Neural progenitor cell (in vitro differentiated cells): ENCODE results near the gene DET1. TPM values are rescaled to one million over a fixed set of nuclear protein-coding genes. Genes with fewer than 3 reads are reported as not detected.

Source experiments
- DNase-seq: peaks from one replicate; pipeline ENCODE4 v3.0.0-alpha.2; 2016; ENCODE audit warnings: low spot score
- H2AFZ ChIP-seq: fragments of 200-600 bp; sonication (generic); replicated peaks from 2 replicates; pipeline ENCODE4 v1.6.1; 2016; ENCODE audit warnings: antibody characterized with exemption
- H3F3A ChIP-seq: fragments of 200-600 bp; sonication (generic); 2 replicates; pipeline ENCODE4 v1.6.1; 2016; ENCODE audit warnings: antibody characterized with exemption, low read depth
- H3K27ac ChIP-seq: fragments of 200-600 bp; sonication (generic); 2 replicates; pipeline ENCODE4 v1.5.1; 2016; ENCODE audit warnings: mild to moderate bottlenecking
- H3K27me3 ChIP-seq: fragments of 200-600 bp; sonication (generic); 2 replicates; pipeline ENCODE4 v1.6.1; 2016; ENCODE audit warnings: mild to moderate bottlenecking, moderate library complexity
- H3K36me3 ChIP-seq: fragments of 200-600 bp; sonication (generic); 2 replicates; pipeline ENCODE4 v1.5.1; 2016
- H3K4me1 ChIP-seq: fragments of 200-600 bp; sonication (generic); 2 replicates; pipeline ENCODE4 v1.6.1; 2016; ENCODE audit warnings: mixed run types
- H3K4me2 ChIP-seq: fragments of 200-600 bp; sonication (generic); 2 replicates; pipeline ENCODE4 v1.6.1; 2016
- H3K4me3 ChIP-seq: fragments of 200-600 bp; sonication (generic); 2 replicates; pipeline ENCODE4 v1.5.1; 2016
- H3K79me2 ChIP-seq: fragments of 200-600 bp; sonication (generic); 2 replicates; pipeline ENCODE4 v1.6.1; 2016; ENCODE audit warnings: low read depth
- H3K9ac ChIP-seq: fragments of 200-600 bp; sonication (generic); 2 replicates; pipeline ENCODE4 v1.6.1; 2016
- H3K9me3 ChIP-seq: fragments of 200-600 bp; sonication (generic); 2 replicates; pipeline ENCODE4 v1.5.1; 2016; ENCODE audit warnings: low read depth
- H4K20me1 ChIP-seq: fragments of 200-600 bp; sonication (generic); 2 replicates; pipeline ENCODE4 v1.6.1; 2016; ENCODE audit warnings: low read depth
- H3K27ac Mint-ChIP-seq: 3 replicates; pipeline ENCODE4 v1.8.0; 2021; ENCODE audit warnings: mixed read lengths
- H3K27me3 Mint-ChIP-seq: 2 replicates; pipeline ENCODE4 v1.8.0; 2022; ENCODE audit warnings: low read depth, mild to moderate bottlenecking, inconsistent platforms, moderate library complexity, mixed read lengths; ENCODE audit not compliant: insufficient read depth
- H3K36me3 Mint-ChIP-seq: 3 replicates; pipeline ENCODE4 v1.8.0; 2021; ENCODE audit warnings: mixed read lengths
- H3K4me1 Mint-ChIP-seq: 3 replicates; pipeline ENCODE4 v1.8.0; 2021; ENCODE audit warnings: mixed read lengths
- H3K4me3 Mint-ChIP-seq: 3 replicates; pipeline ENCODE4 v1.8.0; 2021; ENCODE audit warnings: mild to moderate bottlenecking, moderate library complexity, mixed read lengths
- H3K9me3 Mint-ChIP-seq: 3 replicates; pipeline ENCODE4 v1.8.0; 2020; ENCODE audit warnings: mixed read lengths
- CTCF ChIP-seq: fragments of 200-600 bp; sonication (generic); IDR thresholded peaks from 2 replicates; pipeline ENCODE4 v1.5.1; 2017; ENCODE audit warnings: antibody characterized with exemption, mild to moderate bottlenecking
- EZH2 ChIP-seq: fragments of 200-600 bp; sonication (generic); IDR thresholded peaks from 2 replicates; pipeline ENCODE4 v1.6.1; 2017; ENCODE audit warnings: antibody characterized with exemption, mild to moderate bottlenecking, moderate library complexity
- EZH2phosphoT487 ChIP-seq: fragments of 200-600 bp; sonication (generic); IDR thresholded peaks from 2 replicates; pipeline ENCODE4 v1.6.1; 2017; ENCODE audit warnings: antibody characterized with exemption
- total RNA-seq: library from RNA; depleted of rRNA; stranded (reverse); fragments of >200 nt; gene quantifications from 2 replicates; pipeline ENCODE4 v1.2.3, GENCODE V29; 2015; ENCODE audit warnings: low replicate concordance

Gene DET1
- total RNA-seq, 1 donor from 2014 or later = 21.3 TPM

GRCh38 chr15:88539441-88539840 is 7.0 kb downstream of the DET1 start:
- Histone ChIP-seq H3K9me3 (no peaks in the 10 kb centered on the region), H3K4me3 (no peak overlapping the region), H3K27ac (no peak overlapping the region), H3K4me1 (peaks cover 9% of the 10 kb centered on the region), H2AFZ (no peak overlapping the region), H3K79me2 (no peaks in the 10 kb centered on the region), H3K27me3 (no peaks in the 10 kb centered on the region), H3K36me3 (no peaks in the 10 kb centered on the region), H3K4me2 (no peak overlapping the region), H3K9ac (no peak overlapping the region), H3F3A (no peaks in the 10 kb centered on the region), H4K20me1 (no peaks in the 10 kb centered on the region)
- Mint-ChIP-seq H3K9me3 (no peaks in the 10 kb centered on the region), H3K4me3 (no peak overlapping the region), H3K27ac (no peak overlapping the region), H3K27me3 (peaks cover 2% of the 10 kb centered on the region), H3K36me3 (peaks cover 20% of the 10 kb centered on the region), H3K4me1 (peaks cover 10% of the 10 kb centered on the region)
- TF ChIP-seq EZH2phosphoT487 (no peak), EZH2 (no peak), CTCF (no peak)
- DNase-seq = no peak

GRCh38 chr15:88538972-88539371 is 7.5 kb downstream of the DET1 start:
- Mint-ChIP-seq H3K36me3 (peaks cover 22% of the 10 kb centered on the region), H3K27me3 (peaks cover 2% of the 10 kb centered on the region), H3K27ac (no peak overlapping the region), H3K4me1 (peaks cover 10% of the 10 kb centered on the region), H3K9me3 (no peaks in the 10 kb centered on the region), H3K4me3 (no peak overlapping the region)
- H3K4me2 ChIP-seq = no peak overlapping the region
- no peaks in the 10 kb centered on the region for H3F3A ChIP-seq
- no peaks in the 10 kb centered on the region for H3K27me3 ChIP-seq
- no peak for DNase-seq
- H3K27ac ChIP-seq = no peak overlapping the region
- no peak for TF ChIP-seq EZH2
- no peak for TF ChIP-seq CTCF
- no peak for TF ChIP-seq EZH2phosphoT487
- no peak overlapping the region for H2AFZ ChIP-seq
- no peaks in the 10 kb centered on the region for H3K79me2 ChIP-seq
- H3K4me3 ChIP-seq = no peak overlapping the region
- H3K36me3 ChIP-seq = no peaks in the 10 kb centered on the region
- H3K9me3 ChIP-seq = no peaks in the 10 kb centered on the region
- no peak overlapping the region for H3K9ac ChIP-seq
- peaks cover 9% of the 10 kb centered on the region for H3K4me1 ChIP-seq
- H4K20me1 ChIP-seq = no peaks in the 10 kb centered on the region

- Histone ChIP-seq H3K9ac (no peak overlapping the region), H3K4me3 (no peak overlapping the region), H4K20me1 (no peaks in the 10 kb centered on the region), H3K36me3 (peaks cover 4% of the 10 kb centered on the region), H3K79me2 (peaks cover 8% of the 10 kb centered on the region), H3F3A (no peaks in the 10 kb centered on the region), H3K27me3 (no peaks in the 10 kb centered on the region), H3K27ac (no peak overlapping the region), H3K9me3 (no peaks in the 10 kb centered on the region), H3K4me1 (peaks cover 9% of the 10 kb centered on the region), H3K4me2 (no peak overlapping the region), H2AFZ (no peak overlapping the region)
- no peak overlapping the region for H3K27ac Mint-ChIP-seq
- peaks cover 10% of the 10 kb centered on the region for H3K4me1 Mint-ChIP-seq
- no peak for TF ChIP-seq EZH2
- no peak for TF ChIP-seq CTCF
- TF ChIP-seq EZH2phosphoT487 = no peak
- peaks cover 22% of the 10 kb centered on the region for H3K36me3 Mint-ChIP-seq
- no peaks in the 10 kb centered on the region for H3K9me3 Mint-ChIP-seq
- no peak for DNase-seq
- H3K27me3 Mint-ChIP-seq = peaks cover 2% of the 10 kb centered on the region
- no peak overlapping the region for H3K4me3 Mint-ChIP-seq
Measured at GRCh38 chr15:88537591-88538317, 8.7 kb downstream of the DET1 start.
